Frontal cortex (tissue), 4 donors: ENCODE data around the gene SPP2. TPM values are rescaled to one million over a fixed set of nuclear protein-coding genes. Genes with fewer than 3 reads are reported as not detected.

Experiments used
- DNase-seq, 2 donors: peaks; one replicate each; pipeline ENCODE4 v3.0.0; 2012; ENCODE audit warnings: low spot score in 2 of 2
- FAIRE-seq: peaks from 2 replicates; lab custom pipeline; 2012; peaks lifted over from hg19 to GRCh38; lab: Jason Lieb, UNC
- total RNA-seq: library from RNA; depleted of rRNA; stranded (reverse); fragments of >200 nt; gene quantifications from one replicate; pipeline ENCODE4 v1.2.3, GENCODE V29; 2014
- donor health status: control.
- donor health status: control.
- donor health status: control.

Gene SPP2
- total RNA-seq, 1 donor from 2014 or later, result not detected

- FAIRE-seq, result no peak
- DNase-seq, result no peak
These were observed 16.6 kb upstream of the SPP2 start for GRCh38 chr2:234033885-234034284.

GRCh38 chr2:234038076-234038802 is 12.3 kb upstream of the SPP2 start:
- no peak for FAIRE-seq
- no peak for DNase-seq

- DNase-seq, result no peak
These were observed 6.3 kb upstream of the SPP2 start for GRCh38 chr2:234044157-234044556.

GRCh38 chr2:234046521-234046920 is 4.0 kb upstream of the SPP2 start:
- DNase-seq (no peak), FAIRE-seq (no peak)

More at GRCh38 chr2:234044157-234044556, 6.3 kb upstream of the SPP2 start:
- no peak for FAIRE-seq

GRCh38 chr2:234047361-234047760 is 3.1 kb upstream of the SPP2 start:
- no peak for DNase-seq
- FAIRE-seq, result no peak

GRCh38 chr2:234048049-234048448 is 2.5 kb upstream of the SPP2 start:
- FAIRE-seq, result no peak
- no peak for DNase-seq

GRCh38 chr2:234051374-234052070 is 1.0 kb downstream of the SPP2 start:
- no peak for FAIRE-seq
- DNase-seq, result no peak

- no peak for FAIRE-seq
- DNase-seq, result no peak
These were observed 8.4 kb downstream of the SPP2 start for GRCh38 chr2:234058881-234059280.

GRCh38 chr2:234060236-234060635 is 9.7 kb downstream of the SPP2 start:
- DNase-seq (no peak), FAIRE-seq (no peak)

- DNase-seq, result no peak
- no peak for FAIRE-seq
These were observed 11.2 kb downstream of the SPP2 start for GRCh38 chr2:234061624-234062257.

GRCh38 chr2:234066587-234066986 is 16.1 kb downstream of the SPP2 start:
- DNase-seq, result no peak
- no peak for FAIRE-seq

- DNase-seq (no peak), FAIRE-seq (no peak)
These were observed 21.2 kb downstream of the SPP2 start for GRCh38 chr2:234071664-234072063.

GRCh38 chr2:234072454-234072853 is 22.0 kb downstream of the SPP2 start:
- FAIRE-seq (no peak), DNase-seq (no peak)

GRCh38 chr2:234074751-234075517 is 24.4 kb downstream of the SPP2 start:
- FAIRE-seq (no peak), DNase-seq (no peak)

- no peak for FAIRE-seq
- DNase-seq, result no peak
These were observed 25.0 kb downstream of the SPP2 start for GRCh38 chr2:234075518-234075915.

- FAIRE-seq, result no peak
- peak in 1 of 2 donors; percentile 15 for DNase-seq
These were observed 25.4 kb downstream of the SPP2 start for GRCh38 chr2:234075947-234076346.

- DNase-seq (no peak), FAIRE-seq (no peak)
These were observed 25.9 kb downstream of the SPP2 start for GRCh38 chr2:234076451-234076850.

GRCh38 chr2:234078129-234078528 is 27.6 kb downstream of the SPP2 start:
- DNase-seq, result no peak
- no peak for FAIRE-seq

- no peak for DNase-seq
- no peak for FAIRE-seq
These were observed 31.7 kb downstream of the SPP2 start for GRCh38 chr2:234081970-234082822.
